Right renal pelvis (tissue), 4 donors: ENCODE results near the gene PRR16. TPM values are rescaled to one million over a fixed set of nuclear protein-coding genes. Genes with fewer than 3 reads are reported as not detected.

Experiments used
- DNase-seq, 4 donors: peaks; one replicate each; pipeline ENCODE4 v3.0.0-alpha.2; 2013; ENCODE audit warnings: low read depth in 4 of 4, low spot score in 3 of 4, missing footprints in 1 of 4
- polyA plus RNA-seq, 4 donors: library from polyadenylated mRNA; unstranded; fragments of 120-200 nt; gene quantifications; one replicate each; pipeline ENCODE4 v1.2.1, GENCODE V29; 2013; ENCODE audit not compliant: insufficient read length in 4 of 4

PRR16 gene
- polyA plus RNA-seq, 4 donors, result 2.8 to 6.1 (median 4.8) TPM

GRCh38 chr5:120512068-120512467 is 48.0 kb downstream of the PRR16 start:
- DNase-seq, result no peak

GRCh38 chr5:120512791-120513650 is 48.9 kb downstream of the PRR16 start:
- DNase-seq, result no peak

GRCh38 chr5:120516805-120517204 is 52.7 kb downstream of the PRR16 start:
- no peak for DNase-seq

GRCh38 chr5:120517607-120518252 is 53.6 kb downstream of the PRR16 start:
- DNase-seq, result no peak

GRCh38 chr5:120518581-120518980 is 54.5 kb downstream of the PRR16 start:
- no peak for DNase-seq

GRCh38 chr5:120527251-120527650 is 63.2 kb downstream of the PRR16 start:
- no peak for DNase-seq

GRCh38 chr5:120528609-120529008 is 64.5 kb downstream of the PRR16 start:
- no peak for DNase-seq

GRCh38 chr5:120529386-120529785 is 65.3 kb downstream of the PRR16 start:
- no peak for DNase-seq

GRCh38 chr5:120531215-120531614 is 67.1 kb downstream of the PRR16 start:
- DNase-seq, result no peak

GRCh38 chr5:120532835-120533234 is 68.7 kb downstream of the PRR16 start:
- DNase-seq, result no peak

- DNase-seq, result no peak
These were observed 69.5 kb downstream of the PRR16 start for GRCh38 chr5:120533581-120533980.

- DNase-seq, result no peak
These were observed 71.8 kb downstream of the PRR16 start for GRCh38 chr5:120535900-120536299.

GRCh38 chr5:120538149-120538548 is 74.0 kb downstream of the PRR16 start:
- DNase-seq, result no peak

- DNase-seq, result no peak
These were observed 74.5 kb downstream of the PRR16 start for GRCh38 chr5:120538644-120539043.

- DNase-seq, result no peak
These were observed 75.4 kb downstream of the PRR16 start for GRCh38 chr5:120539471-120539870.

GRCh38 chr5:120540097-120540496 is 76.0 kb downstream of the PRR16 start:
- no peak for DNase-seq

GRCh38 chr5:120544043-120544442 is 79.9 kb downstream of the PRR16 start:
- DNase-seq, result no peak

- DNase-seq, result no peak
These were observed 80.9 kb downstream of the PRR16 start for GRCh38 chr5:120545007-120545406.

- no peak for DNase-seq
These were observed 81.9 kb downstream of the PRR16 start for GRCh38 chr5:120545951-120546350.

- no peak for DNase-seq
These were observed 82.8 kb downstream of the PRR16 start for GRCh38 chr5:120546922-120547321.

- no peak for DNase-seq
These were observed 86.3 kb downstream of the PRR16 start for GRCh38 chr5:120550358-120550757.

GRCh38 chr5:120552638-120553037 is 88.5 kb downstream of the PRR16 start:
- DNase-seq, result no peak
